Cerebellar nuclear complex (tissue), 1 donor: ENCODE measurements around the gene THRB.

ENCODE experiments used
- DNase-seq, 2 experiments: peaks; one replicate each; lab custom pipeline; 2025; lab: John Stamatoyannopoulos, UW

THRB gene

GRCh38 chr3:24487325-24488262 is 7.1 kb downstream of the THRB start:
- DNase-seq = no peak

GRCh38 chr3:24485511-24485910 is 9.1 kb downstream of the THRB start:
- no peak for DNase-seq

GRCh38 chr3:24483873-24484272 is 10.8 kb downstream of the THRB start:
- no peak for DNase-seq

GRCh38 chr3:24482096-24482705 is 12.4 kb downstream of the THRB start:
- DNase-seq = no peak

GRCh38 chr3:24481193-24481592 is 13.5 kb downstream of the THRB start:
- DNase-seq = no peak

- DNase-seq = no peak
Observed at GRCh38 chr3:24480497-24480896, 14.2 kb downstream of the THRB start.

GRCh38 chr3:24479816-24480215 is 14.8 kb downstream of the THRB start:
- no peak for DNase-seq

GRCh38 chr3:24476871-24477656 is 17.6 kb downstream of the THRB start:
- no peak for DNase-seq

- DNase-seq = no peak
Observed at GRCh38 chr3:24475925-24476324, 18.7 kb downstream of the THRB start.

- no peak for DNase-seq
Observed at GRCh38 chr3:24474862-24475261, 19.8 kb downstream of the THRB start.

- DNase-seq = no peak
Observed at GRCh38 chr3:24472358-24472757, 22.3 kb downstream of the THRB start.

- no peak for DNase-seq
Observed at GRCh38 chr3:24471486-24471885, 23.2 kb downstream of the THRB start.

GRCh38 chr3:24470277-24470676 is 24.4 kb downstream of the THRB start:
- no peak for DNase-seq

- no peak for DNase-seq
Observed at GRCh38 chr3:24464389-24464788, 30.3 kb downstream of the THRB start.

- no peak for DNase-seq
Observed at GRCh38 chr3:24462737-24463136, 31.9 kb downstream of the THRB start.

GRCh38 chr3:24460974-24461373 is 33.7 kb downstream of the THRB start:
- DNase-seq = no peak

- no peak for DNase-seq
Observed at GRCh38 chr3:24457719-24458118, 36.9 kb downstream of the THRB start.

GRCh38 chr3:24454856-24455255 is 39.8 kb downstream of the THRB start:
- DNase-seq = no peak

- DNase-seq = no peak
Observed at GRCh38 chr3:24454393-24454792, 40.3 kb downstream of the THRB start.

GRCh38 chr3:24451461-24452099 is 43.1 kb downstream of the THRB start:
- DNase-seq = no peak

- no peak for DNase-seq
Observed at GRCh38 chr3:24450160-24450907, 44.3 kb downstream of the THRB start.
